Testis (tissue), 3 donors: ENCODE results near the gene NFIA. TPM values are rescaled to one million over a fixed set of nuclear protein-coding genes. Genes with fewer than 3 reads are reported as not detected.

ENCODE experiments used
- DNase-seq: peaks from one replicate; pipeline ENCODE4 v3.0.0-alpha.2; 2019
- H3K27ac ChIP-seq, 2 donors: fragments of 200-600 bp; sonication (generic); one replicate each; pipeline ENCODE4 v1.5.1; 2019
- H3K27me3 ChIP-seq: fragments of 200-600 bp; sonication (generic); one replicate; pipeline ENCODE4 v1.5.1; 2019
- H3K36me3 ChIP-seq: fragments of 200-600 bp; sonication (generic); one replicate; pipeline ENCODE4 v1.5.1; 2017; ENCODE audit warnings: low read depth; ENCODE audit errors: missing control alignments
- H3K4me1 ChIP-seq: fragments of 200-600 bp; sonication (generic); one replicate; pipeline ENCODE4 v1.5.1; 2019
- H3K4me3 ChIP-seq, 2 donors: fragments of 200-600 bp; sonication (generic); one replicate each; pipeline ENCODE4 v1.5.1; 2017 to 2019
- H3K9me3 ChIP-seq: fragments of 200-600 bp; sonication (generic); one replicate; pipeline ENCODE4 v1.5.1; 2017
- POLR2A ChIP-seq: fragments of 450-650 bp; IDR thresholded peaks from one replicate; pipeline ENCODE4 v1.6.1; 2017; ENCODE audit warnings: antibody characterized with exemption, mild to moderate bottlenecking, moderate library complexity
- WGBS, 2 donors: methylation state at CpG; one replicate each; pipeline ENCODE4 v1.1.5; 2018; 5-methylcytosine and 5-hydroxymethylcytosine counted together
- intact Hi-C: fragments of 100-400 bp; cut with DNase I; formaldehyde crosslinking; loops from one replicate; pipeline ENCODE4 v1.15.1; 2023; ENCODE audit warnings: low total_unique reads
- polyA plus RNA-seq: library from polyadenylated mRNA; stranded (reverse); fragments of 350-450 nt; fragmentation: Illumina TruSeq; extraction: RNeasy Lipid Tissue Mini Kit (QIAGEN cat#74804); gene quantifications from one replicate; pipeline ENCODE4 v1.2.3, GENCODE V29; 2014; ENCODE audit warnings: low read depth, low replicate concordance; ENCODE audit not compliant: insufficient read depth
- total RNA-seq, 2 donors: library from RNA; depleted of rRNA; stranded (reverse); fragments of >200 nt; gene quantifications; one replicate each; pipeline ENCODE4 v1.2.3, GENCODE V29; 2016
- TF ChIP-seq, protein P1 (sequence below), 3 experiments: fragments of 450-650 bp in 2 of 3; fragments of 200-600 bp in 1 of 3; sonication (generic) in 1 of 3; IDR thresholded peaks; one replicate each; pipeline ENCODE4 v1.5.1; 2016 to 2019; ENCODE audit warnings: antibody characterized with exemption in 3 of 3, mild to moderate bottlenecking in 2 of 3, moderate library complexity in 1 of 3

The NFIA gene
- total and polyA plus RNA-seq, 3 donors from 2014 or later, result 11.6 to 78.9 (median 53.5) TPM

DNA sequence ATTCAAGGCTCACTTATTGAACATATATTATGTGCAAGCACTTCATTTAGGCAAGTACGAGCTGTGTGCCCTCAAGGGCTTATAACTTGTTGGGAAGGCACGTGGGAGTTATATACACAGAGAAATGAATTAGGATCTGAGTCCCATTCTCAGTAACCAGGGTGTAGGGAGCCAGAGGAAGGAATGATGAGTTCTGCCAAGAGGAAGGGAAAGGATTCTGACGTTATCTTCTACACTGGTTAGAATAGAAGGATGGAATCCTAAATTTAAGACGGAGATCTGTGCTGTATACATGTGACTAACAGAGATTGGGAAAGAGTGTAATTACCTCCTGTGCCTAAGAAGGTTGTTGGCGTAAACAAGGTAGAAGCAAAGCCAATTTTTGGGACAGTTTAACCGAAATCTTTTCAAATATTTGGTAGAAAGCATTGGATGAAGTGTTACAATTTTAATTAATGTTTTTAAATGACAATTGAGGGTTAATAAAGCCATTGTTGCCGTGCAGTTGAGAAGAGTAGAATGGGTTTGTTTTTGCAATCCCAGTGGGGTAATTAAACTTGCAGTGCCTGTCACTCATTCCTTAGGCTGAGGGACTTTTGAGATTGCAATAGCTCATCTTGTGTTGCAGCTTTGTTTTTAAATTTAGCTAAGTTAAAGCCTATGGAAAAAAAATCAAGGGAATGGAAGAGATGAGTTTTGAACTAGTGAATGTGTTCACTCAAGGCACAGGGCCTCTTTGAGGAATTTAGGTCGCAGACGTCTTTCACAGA lies 177.2 kb downstream of the NFIA start:
- TF ChIP-seq POLR2A, result no peak
- TF ChIP-seq, protein P1, sequence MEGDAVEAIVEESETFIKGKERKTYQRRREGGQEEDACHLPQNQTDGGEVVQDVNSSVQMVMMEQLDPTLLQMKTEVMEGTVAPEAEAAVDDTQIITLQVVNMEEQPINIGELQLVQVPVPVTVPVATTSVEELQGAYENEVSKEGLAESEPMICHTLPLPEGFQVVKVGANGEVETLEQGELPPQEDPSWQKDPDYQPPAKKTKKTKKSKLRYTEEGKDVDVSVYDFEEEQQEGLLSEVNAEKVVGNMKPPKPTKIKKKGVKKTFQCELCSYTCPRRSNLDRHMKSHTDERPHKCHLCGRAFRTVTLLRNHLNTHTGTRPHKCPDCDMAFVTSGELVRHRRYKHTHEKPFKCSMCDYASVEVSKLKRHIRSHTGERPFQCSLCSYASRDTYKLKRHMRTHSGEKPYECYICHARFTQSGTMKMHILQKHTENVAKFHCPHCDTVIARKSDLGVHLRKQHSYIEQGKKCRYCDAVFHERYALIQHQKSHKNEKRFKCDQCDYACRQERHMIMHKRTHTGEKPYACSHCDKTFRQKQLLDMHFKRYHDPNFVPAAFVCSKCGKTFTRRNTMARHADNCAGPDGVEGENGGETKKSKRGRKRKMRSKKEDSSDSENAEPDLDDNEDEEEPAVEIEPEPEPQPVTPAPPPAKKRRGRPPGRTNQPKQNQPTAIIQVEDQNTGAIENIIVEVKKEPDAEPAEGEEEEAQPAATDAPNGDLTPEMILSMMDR (IDR thresholded peaks at IDR 0.05), result no peak
- Histone ChIP-seq H3K27me3 (no peaks in the 10 kb centered on the region), H3K4me3 (no peak overlapping the region), H3K36me3 (no peaks in the 10 kb centered on the region), H3K4me1 (no peaks in the 10 kb centered on the region), H3K27ac (peak overlapping the region in 1 of 2 donors; percentile 46), H3K9me3 (no peaks in the 10 kb centered on the region)
- 52 to 57% methylated on average over 9 of the region's 9 CpGs for WGBS, 2 donors
- DNase-seq, result no peak
- intact Hi-C loops, result no loop called here

DNA sequence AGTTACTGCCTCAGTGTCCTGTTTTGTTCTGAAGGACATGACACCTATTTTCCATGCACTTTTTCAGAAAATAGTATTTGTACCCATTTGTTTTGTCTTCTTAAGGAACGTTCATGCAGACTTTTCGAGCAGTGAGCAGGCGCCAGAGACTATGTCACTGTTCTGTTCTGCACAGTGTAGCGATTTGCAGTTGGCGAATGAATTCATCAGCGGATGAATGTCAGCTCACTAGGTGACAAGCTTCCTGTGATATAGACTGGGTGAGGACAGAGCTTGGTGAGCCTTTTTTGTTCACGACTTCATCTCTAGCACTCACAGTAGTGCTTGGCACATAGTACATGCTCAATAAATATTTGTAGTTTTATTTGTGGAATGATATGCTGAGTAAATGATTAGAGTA lies 177.8 kb downstream of the NFIA start:
- no peak for DNase-seq
- H3K4me3 ChIP-seq, result no peak overlapping the region
- H3K4me1 ChIP-seq, result no peaks in the 10 kb centered on the region
- WGBS, 2 donors, result 87 to 88% methylated on average over 7 of the region's 7 CpGs
- no peaks in the 10 kb centered on the region for H3K9me3 ChIP-seq
- no peaks in the 10 kb centered on the region for H3K27me3 ChIP-seq
- intact Hi-C loops, result no loop called here
- peak overlapping the region in 1 of 2 donors; percentile 46 for H3K27ac ChIP-seq
- H3K36me3 ChIP-seq, result no peaks in the 10 kb centered on the region
- no peak for TF ChIP-seq POLR2A
- TF ChIP-seq, protein P1 (IDR thresholded peaks at IDR 0.05), result no peak

- DNase-seq, result peak; percentile 46
- no peak overlapping the region for H3K27ac ChIP-seq
- no peak for TF ChIP-seq POLR2A
- TF ChIP-seq, protein P1 (IDR thresholded peaks at IDR 0.05), result no peak
Observed at GRCh38 chr1:61261595-61261994, 179.2 kb downstream of the NFIA start.

DNA sequence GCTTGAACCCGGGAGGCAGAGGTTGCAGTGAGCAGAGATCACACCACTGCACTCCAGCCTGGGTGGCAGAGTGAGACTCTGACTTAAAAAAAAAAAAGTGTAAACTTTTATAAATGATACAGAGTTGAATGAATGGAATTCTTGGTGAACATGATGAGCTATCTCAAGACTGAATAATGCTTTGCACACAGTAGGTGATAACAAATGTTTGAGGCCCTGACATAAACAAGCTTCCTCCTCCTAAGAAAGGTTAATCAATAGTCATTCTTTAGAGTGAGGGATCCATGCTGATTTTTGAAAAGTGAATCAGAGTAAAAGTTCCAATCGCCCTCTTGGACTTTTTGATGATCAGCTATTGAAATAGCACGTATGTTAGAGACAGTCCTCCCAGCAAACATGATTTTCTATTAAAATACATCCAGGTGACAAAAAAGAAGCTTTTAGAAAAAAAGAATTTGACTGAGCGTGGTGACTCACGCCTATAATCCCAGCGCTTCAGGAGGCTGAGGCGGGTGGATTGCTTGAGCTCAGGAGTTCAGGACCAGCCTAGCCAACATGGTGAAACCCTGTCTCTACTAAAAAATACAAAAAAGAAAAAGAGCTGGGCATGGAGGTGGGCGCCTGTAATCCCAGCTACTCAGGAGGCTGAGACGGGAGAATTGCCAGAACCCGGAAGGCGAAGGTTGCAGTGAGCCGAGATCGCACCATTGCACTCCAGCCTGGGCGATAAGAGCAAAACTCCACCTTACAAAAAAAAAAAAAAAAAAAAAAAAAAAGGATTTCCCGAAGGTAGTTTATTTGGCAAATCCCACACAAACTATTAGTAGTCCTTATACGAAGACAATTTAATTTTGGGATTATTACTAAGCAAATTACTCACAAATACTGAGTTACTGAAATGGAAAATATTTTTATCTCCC lies 181.8 kb downstream of the NFIA start:
- no peak for TF ChIP-seq POLR2A
- TF ChIP-seq, protein P1 (IDR thresholded peaks at IDR 0.05), result no peak
- H3K4me1 ChIP-seq, result peaks cover 8% of the 10 kb centered on the region

More at GRCh38 chr1:61261595-61261994, 179.2 kb downstream of the NFIA start:
- Histone ChIP-seq H3K4me1 (peaks cover 8% of the 10 kb centered on the region), H3K9me3 (no peaks in the 10 kb centered on the region), H3K4me3 (no peak overlapping the region), H3K27me3 (no peaks in the 10 kb centered on the region), H3K36me3 (no peaks in the 10 kb centered on the region)
- intact Hi-C loops, result no loop called here
- 43 to 57% methylated on average over 3 of the region's 3 CpGs for WGBS, 2 donors

More for the DNA sequence above, 181.8 kb downstream of the NFIA start:
- WGBS, 2 donors, result 93 to 96% methylated on average over 16 of the region's 16 CpGs
- Histone ChIP-seq H3K9me3 (no peaks in the 10 kb centered on the region), H3K4me3 (no peak overlapping the region), H3K36me3 (no peaks in the 10 kb centered on the region), H3K27me3 (no peaks in the 10 kb centered on the region), H3K27ac (no peak overlapping the region)
- intact Hi-C loops, result no loop called here
- DNase-seq, result no peak
